ENCODE results near the gene C2.
A peak's percentile ranks its signal among the peaks of the same experiment; 100 is the strongest.

C2 gene

DNA sequence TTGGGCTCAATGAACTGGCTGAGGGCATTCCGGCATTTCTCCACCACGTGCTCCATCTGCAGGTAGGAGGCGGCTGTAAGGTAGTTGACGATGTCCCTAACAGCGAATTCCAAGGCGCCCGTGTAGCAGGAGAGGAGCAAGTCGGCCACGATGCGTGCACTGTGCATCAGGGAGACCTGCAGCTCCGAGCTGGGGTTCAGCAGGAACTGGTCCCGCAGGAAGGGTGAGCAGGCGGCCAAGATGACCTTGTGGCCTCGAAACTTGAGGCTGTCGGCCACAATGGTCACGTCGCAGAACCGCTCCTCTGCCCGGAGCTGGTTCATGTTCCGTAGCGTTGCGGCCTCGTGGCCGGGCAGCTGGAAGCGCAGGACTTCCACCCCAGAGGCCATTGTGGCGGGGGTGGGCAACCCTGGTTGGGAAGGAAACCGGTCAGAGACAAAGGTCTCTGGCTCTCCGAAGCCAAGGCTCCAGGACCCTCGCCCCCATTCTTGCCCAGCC lies 26.6 kb upstream of the C2 start:
- no peak for TF ChIP-seq FOXM1 (IDR thresholded peaks at IDR 0.05; ENCODE audit: borderline replicate concordance, low read depth)
- TF ChIP-seq ZBTB7A (IDR thresholded peaks at IDR 0.05; ENCODE audit: low read depth): no peak; the same call in 1 of the 2 replicates
- TF ChIP-seq TCF12 (IDR thresholded peaks at IDR 0.05; ENCODE audit: low read depth): 0 out of 2 replicates have a peak, but pooled peaks have one; percentile 1
- 0 out of 2 replicates have a peak, but pooled peaks have one; percentile 7 for TF ChIP-seq YY1 (IDR thresholded peaks at IDR 0.05; ENCODE audit: low read depth)
- no peak for TF ChIP-seq TEAD4 (IDR thresholded peaks at IDR 0.05)
- no peak for TF ChIP-seq CREB1 (IDR thresholded peaks at IDR 0.05; ENCODE audit: low read depth)
- TF ChIP-seq RAD21 (IDR thresholded peaks at IDR 0.05; ENCODE audit: low read depth): no peak
- TF ChIP-seq, protein P1, sequence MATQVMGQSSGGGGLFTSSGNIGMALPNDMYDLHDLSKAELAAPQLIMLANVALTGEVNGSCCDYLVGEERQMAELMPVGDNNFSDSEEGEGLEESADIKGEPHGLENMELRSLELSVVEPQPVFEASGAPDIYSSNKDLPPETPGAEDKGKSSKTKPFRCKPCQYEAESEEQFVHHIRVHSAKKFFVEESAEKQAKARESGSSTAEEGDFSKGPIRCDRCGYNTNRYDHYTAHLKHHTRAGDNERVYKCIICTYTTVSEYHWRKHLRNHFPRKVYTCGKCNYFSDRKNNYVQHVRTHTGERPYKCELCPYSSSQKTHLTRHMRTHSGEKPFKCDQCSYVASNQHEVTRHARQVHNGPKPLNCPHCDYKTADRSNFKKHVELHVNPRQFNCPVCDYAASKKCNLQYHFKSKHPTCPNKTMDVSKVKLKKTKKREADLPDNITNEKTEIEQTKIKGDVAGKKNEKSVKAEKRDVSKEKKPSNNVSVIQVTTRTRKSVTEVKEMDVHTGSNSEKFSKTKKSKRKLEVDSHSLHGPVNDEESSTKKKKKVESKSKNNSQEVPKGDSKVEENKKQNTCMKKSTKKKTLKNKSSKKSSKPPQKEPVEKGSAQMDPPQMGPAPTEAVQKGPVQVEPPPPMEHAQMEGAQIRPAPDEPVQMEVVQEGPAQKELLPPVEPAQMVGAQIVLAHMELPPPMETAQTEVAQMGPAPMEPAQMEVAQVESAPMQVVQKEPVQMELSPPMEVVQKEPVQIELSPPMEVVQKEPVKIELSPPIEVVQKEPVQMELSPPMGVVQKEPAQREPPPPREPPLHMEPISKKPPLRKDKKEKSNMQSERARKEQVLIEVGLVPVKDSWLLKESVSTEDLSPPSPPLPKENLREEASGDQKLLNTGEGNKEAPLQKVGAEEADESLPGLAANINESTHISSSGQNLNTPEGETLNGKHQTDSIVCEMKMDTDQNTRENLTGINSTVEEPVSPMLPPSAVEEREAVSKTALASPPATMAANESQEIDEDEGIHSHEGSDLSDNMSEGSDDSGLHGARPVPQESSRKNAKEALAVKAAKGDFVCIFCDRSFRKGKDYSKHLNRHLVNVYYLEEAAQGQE (IDR thresholded peaks at IDR 0.05; ENCODE audit: low read depth): no peak
- no peak for TF ChIP-seq CEBPB (IDR thresholded peaks at IDR 0.05)
- no peak for TF ChIP-seq TAF1 (IDR thresholded peaks at IDR 0.05; ENCODE audit: low read depth)
- TF ChIP-seq NFIC (IDR thresholded peaks at IDR 0.05): no peak
- TF ChIP-seq EGR1 (IDR thresholded peaks at IDR 0.05): no peak
- TF ChIP-seq, protein P2, sequence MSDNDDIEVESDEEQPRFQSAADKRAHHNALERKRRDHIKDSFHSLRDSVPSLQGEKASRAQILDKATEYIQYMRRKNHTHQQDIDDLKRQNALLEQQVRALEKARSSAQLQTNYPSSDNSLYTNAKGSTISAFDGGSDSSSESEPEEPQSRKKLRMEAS (IDR thresholded peaks at IDR 0.05): peak; percentile 74

DNA sequence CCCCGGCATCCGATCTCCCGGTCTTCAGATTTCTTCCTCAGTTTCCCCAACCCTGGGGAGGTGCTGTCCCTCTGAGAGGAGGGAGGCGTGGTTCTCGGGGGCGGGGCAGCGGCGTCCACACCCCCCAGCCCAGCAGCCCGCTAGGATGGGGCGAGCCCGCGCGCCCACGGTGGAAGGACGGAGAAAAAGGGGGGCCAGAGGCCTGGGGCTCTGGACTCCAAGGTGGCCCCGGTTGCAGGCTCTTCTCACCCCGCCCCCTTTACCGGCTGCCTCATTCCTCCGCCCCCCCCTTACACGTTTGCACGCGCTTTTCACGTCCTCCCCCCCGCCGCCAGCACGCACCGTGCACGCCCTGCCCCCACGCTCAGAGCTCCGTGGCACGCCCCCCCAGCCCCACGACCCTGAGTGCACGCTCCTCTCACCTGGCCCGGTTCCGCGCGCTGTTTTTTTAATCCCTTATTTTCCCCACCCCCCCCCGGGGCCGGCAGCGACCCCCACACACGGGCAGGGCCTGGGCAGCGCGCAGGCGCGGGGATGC lies 26.0 kb upstream of the C2 start:
- no peak for TF ChIP-seq RAD21 (IDR thresholded peaks at IDR 0.05; ENCODE audit: low read depth)
- TF ChIP-seq ZBTB7A (IDR thresholded peaks at IDR 0.05; ENCODE audit: low read depth): 0 out of 2 replicates have a peak, but pooled peaks have one; percentile 39
- 0 out of 2 replicates have a peak, but pooled peaks have one; percentile 27 for TF ChIP-seq TAF1 (IDR thresholded peaks at IDR 0.05; ENCODE audit: low read depth)
- TF ChIP-seq, protein P3, sequence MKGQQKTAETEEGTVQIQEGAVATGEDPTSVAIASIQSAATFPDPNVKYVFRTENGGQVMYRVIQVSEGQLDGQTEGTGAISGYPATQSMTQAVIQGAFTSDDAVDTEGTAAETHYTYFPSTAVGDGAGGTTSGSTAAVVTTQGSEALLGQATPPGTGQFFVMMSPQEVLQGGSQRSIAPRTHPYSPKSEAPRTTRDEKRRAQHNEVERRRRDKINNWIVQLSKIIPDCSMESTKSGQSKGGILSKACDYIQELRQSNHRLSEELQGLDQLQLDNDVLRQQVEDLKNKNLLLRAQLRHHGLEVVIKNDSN (IDR thresholded peaks at IDR 0.05): no peak

DNA sequence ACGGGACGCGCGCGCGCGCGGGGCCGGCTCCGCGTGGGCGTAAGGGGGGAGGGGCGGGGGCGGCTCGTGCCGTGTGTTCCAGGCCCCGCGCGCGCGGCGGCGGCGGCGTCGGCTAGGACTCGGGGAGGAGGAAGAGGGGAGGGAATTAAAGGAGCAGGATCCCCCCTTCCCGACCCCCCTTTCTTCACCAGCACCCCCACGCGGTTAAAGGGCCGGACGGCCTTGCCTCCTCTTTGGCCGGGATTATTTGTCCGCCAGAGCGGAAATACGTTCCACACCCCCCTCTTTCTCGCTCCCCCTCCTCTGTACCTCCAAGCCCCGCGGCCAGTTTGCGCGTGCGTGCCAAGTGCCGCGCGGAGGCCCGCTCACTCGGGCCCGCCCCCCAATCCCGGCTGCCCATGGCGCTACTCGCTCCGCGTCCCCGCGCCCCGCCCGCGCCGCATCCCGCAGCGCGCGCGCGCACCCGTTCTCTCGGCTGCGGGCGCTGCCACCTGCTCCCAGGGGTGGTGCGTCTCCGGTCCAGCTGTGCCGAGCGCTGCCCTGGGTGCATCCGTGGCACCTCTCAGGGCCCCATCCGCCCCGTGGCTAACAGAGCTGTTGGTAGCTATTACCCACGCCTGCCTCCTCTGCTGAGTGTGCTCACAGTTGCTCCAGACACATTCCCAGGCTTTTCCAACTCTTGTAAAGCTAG lies 25.4 kb upstream of the C2 start, which contains the start of gene ZBTB12:
ZBTB12 (minus strand) TSS at position 134 of the 691 bp plus-strand sequence. CDS start 781 bp downstream, outside the sequence.
- TF ChIP-seq NFIC (IDR thresholded peaks at IDR 0.05) (no peak), EGR1 (IDR thresholded peaks at IDR 0.05) (peak; percentile 95), TEAD4 (IDR thresholded peaks at IDR 0.05) (no peak), ZBTB7A (IDR thresholded peaks at IDR 0.05; ENCODE audit: low read depth) (no peak), RAD21 (IDR thresholded peaks at IDR 0.05; ENCODE audit: low read depth) (peak; percentile 50), TAF1 (IDR thresholded peaks at IDR 0.05; ENCODE audit: low read depth) (peak; percentile 24; the same call in 1 of the 2 replicates), TCF12 (IDR thresholded peaks at IDR 0.05; ENCODE audit: low read depth) (no peak; the same call in 1 of the 2 replicates), CREB1 (IDR thresholded peaks at IDR 0.05; ENCODE audit: low read depth) (no peak)
- TF ChIP-seq, protein P1 (IDR thresholded peaks at IDR 0.05; ENCODE audit: low read depth): no peak
- TF ChIP-seq, protein P2 (IDR thresholded peaks at IDR 0.05): peak; percentile 38; the same call in 1 of the 2 replicates

DNA sequence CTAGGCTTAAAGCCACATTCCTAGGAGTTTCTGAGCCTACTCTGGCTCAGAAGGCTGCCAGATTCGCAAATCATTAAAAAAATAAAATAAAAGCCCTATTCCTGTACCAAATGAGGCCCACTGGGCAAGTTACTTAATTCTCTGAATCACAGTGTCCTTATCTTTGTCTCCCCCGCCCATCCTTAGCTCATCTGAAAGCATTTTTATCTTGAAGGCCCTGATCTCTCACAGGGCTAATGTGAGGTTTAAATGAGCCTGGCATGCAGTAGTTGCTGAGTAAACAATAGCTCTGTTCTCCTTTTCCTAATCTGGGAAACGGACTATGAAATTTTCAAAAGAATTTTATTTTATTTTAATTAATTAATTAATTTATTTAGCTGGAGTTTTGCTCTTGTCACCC lies 23.6 kb upstream of the C2 start:
- no peak for TF ChIP-seq TEAD4 (IDR thresholded peaks at IDR 0.05)
- TF ChIP-seq, protein P2 (IDR thresholded peaks at IDR 0.05): no peak

DNA sequence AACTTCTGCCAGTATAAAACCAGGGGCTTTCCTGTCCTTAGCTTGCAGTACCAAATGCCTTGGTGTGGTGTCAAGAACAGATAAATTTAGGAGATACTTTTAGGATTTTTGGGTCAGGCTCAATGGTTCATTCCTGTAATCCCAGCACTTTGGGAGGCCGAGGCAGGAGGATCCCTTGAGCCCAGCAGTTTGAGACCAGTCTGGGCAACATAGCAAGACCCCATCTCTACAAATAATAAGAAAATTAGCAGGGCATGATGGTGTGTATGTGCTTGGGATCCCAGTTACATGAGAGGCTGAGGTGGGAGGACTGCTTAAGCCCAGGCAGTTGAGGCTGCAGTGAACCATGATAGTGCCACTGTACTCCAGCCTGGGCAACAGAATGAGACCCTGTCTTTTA lies 22.5 kb upstream of the C2 start:
- TF ChIP-seq TAF1 (IDR thresholded peaks at IDR 0.05; ENCODE audit: low read depth): no peak
- TF ChIP-seq EP300 (IDR thresholded peaks at IDR 0.05; ENCODE audit: borderline replicate concordance): no peak
- no peak for TF ChIP-seq EGR1 (IDR thresholded peaks at IDR 0.05)
- TF ChIP-seq FOXM1 (IDR thresholded peaks at IDR 0.05; ENCODE audit: borderline replicate concordance, low read depth): no peak
- no peak for TF ChIP-seq TEAD4 (IDR thresholded peaks at IDR 0.05)
- TF ChIP-seq CEBPB (IDR thresholded peaks at IDR 0.05): no peak
- TF ChIP-seq, protein P3 (IDR thresholded peaks at IDR 0.05): no peak
- TF ChIP-seq, protein P2 (IDR thresholded peaks at IDR 0.05): no peak
- no peak for TF ChIP-seq YY1 (IDR thresholded peaks at IDR 0.05; ENCODE audit: low read depth)
- TF ChIP-seq TCF12 (IDR thresholded peaks at IDR 0.05; ENCODE audit: low read depth): no peak
- TF ChIP-seq ZBTB7A (IDR thresholded peaks at IDR 0.05; ENCODE audit: low read depth): no peak
- no peak for TF ChIP-seq NFIC (IDR thresholded peaks at IDR 0.05)
- TF ChIP-seq, protein P1 (IDR thresholded peaks at IDR 0.05; ENCODE audit: low read depth): no peak
- no peak for TF ChIP-seq RAD21 (IDR thresholded peaks at IDR 0.05; ENCODE audit: low read depth)
- no peak for TF ChIP-seq CREB1 (IDR thresholded peaks at IDR 0.05; ENCODE audit: low read depth)
